Measurements from ENCODE around the gene TBX4.

The TBX4 gene

DNA sequence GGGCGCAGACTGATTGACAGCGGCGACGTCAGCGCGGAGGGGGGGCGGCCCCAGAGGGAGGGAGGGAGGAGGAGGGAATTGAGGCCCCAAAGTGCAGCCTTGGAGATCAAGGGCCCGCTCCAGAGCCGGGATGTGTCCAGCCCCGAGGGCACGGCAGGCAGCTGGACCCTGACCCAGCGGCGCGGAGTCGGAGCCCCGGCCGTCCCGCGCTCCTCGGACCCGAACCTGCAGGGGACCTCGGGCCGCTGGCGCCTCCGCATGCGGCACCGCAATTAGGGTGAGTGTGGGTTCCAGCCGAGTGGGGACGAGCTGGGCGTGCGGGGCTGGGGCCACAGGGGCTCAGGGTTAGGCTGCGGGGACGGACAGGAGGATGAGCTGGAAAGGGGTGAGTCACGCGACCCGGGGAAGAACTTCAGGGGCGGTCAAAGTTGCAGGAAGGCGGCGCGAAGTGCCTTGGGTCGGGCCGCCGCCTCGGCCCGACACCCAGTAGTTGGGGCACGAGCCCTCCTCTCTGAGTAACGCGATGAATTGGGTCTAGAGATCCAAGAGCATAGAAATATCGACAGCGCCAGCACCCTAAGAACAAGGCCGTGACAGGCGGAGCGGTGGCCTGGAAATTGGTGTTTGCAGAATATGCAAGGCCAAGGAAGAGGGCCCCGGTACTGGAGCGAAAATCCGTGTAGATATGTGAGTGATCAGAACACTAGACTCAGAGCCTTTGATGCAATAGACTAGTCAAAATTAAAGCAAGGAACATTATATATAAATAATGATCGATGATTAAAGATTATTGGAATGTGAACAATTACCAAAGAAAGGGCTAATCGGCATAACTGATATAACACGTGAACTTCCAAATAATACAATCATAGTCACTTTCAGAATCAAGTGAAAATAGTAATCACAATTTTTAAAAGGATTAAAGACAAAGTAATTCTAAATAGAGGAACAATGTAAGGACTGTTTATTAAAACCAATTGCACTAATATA, at the start of gene TBX4:
Gene TBX4 (plus strand): TSS at position 122 of the 990 bp plus-strand sequence. CDS start 4,069 bp downstream, outside the sequence.
- no peak for DNase-seq

DNA sequence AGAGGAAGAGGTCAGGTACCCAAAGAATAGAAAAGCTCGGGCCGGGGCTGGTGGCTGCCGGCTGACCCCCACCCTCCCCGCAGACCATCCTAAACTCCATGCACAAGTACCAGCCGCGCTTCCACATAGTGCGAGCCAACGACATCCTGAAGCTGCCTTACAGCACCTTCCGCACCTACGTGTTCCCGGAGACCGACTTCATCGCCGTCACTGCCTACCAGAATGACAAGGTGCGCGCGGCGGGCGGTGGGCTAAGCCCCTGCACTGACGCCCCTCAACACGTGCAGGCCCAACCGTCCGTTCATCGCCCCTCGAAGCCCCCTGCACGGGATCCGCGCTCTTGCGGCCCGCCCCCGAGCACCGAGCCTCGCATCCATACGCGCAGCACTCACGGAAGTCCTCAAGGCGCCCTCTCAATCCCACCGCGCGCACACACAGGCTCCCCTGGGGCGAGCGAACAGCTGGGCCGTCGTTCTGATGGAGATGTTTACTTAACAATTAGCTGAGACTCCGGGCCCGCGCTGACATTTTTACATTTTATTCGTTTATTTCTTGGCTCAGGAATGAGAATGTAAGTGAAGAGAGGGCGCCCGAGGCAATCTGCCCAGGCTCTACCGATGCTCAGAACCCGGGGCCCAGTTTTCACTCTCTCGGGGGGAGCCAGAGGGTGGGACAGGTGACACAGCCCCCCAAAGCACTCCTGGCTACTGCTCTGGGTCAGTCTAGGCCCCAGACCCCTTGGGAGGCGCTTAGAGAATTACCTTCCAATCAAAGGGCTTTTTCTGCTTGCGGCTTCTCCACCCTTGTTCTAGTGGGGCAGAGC, 49.0 kb upstream of the TBX4 start:
- no peak for DNase-seq

DNA sequence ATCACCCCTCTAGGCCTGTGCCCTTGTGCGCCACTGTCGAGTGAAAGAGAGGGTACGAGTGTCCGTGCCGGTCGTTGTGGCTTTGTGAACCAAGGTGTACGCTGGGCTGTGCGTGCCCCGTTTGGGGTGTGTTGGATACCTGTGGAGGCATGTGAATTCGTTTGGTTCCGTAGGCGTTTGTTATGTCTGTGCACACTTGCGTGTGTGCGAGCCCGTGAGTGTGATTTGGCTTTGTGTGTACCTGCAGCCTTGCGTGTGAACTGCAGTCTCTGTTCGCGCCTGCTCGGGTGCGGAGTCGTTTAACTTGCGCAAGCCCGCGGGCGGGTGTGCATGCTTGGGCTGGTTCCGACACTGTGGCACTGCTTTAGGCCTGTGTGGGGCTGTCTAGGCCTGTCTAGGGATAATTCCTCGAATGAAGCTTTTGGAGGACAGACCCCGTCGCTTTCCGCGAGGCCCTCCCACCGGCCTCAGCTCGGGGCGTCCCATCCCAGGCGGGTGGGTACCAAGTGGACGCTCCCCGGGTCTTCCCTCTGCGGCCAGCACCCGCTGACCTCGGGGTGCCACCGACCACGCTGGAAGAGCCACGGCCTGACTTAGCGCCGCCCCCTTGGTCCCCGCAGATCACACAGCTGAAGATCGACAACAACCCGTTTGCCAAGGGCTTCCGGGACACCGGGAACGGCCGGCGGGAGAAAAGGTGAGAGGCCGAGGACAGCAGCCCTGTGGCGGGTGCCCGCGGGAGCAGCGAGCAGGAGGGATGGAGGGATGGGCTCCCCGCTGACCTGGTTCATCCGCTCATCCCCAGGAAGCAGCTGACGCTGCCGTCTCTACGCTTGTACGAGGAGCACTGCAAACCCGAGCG, 48.2 kb upstream of the TBX4 start:
- DNase-seq: no peak

DNA sequence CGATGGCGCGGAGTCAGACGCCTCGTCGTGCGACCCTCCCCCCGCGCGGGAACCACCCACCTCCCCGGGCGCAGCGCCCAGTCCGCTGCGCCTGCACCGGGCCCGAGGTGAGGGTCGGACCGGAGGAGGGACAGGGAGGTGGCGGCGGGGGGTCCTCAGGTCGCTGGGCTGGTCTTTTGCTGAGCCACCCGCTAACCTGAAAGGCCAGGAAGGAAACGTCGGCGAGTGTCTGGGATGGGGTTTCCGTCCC, 47.6 kb upstream of the TBX4 start:
- no peak for DNase-seq

DNA sequence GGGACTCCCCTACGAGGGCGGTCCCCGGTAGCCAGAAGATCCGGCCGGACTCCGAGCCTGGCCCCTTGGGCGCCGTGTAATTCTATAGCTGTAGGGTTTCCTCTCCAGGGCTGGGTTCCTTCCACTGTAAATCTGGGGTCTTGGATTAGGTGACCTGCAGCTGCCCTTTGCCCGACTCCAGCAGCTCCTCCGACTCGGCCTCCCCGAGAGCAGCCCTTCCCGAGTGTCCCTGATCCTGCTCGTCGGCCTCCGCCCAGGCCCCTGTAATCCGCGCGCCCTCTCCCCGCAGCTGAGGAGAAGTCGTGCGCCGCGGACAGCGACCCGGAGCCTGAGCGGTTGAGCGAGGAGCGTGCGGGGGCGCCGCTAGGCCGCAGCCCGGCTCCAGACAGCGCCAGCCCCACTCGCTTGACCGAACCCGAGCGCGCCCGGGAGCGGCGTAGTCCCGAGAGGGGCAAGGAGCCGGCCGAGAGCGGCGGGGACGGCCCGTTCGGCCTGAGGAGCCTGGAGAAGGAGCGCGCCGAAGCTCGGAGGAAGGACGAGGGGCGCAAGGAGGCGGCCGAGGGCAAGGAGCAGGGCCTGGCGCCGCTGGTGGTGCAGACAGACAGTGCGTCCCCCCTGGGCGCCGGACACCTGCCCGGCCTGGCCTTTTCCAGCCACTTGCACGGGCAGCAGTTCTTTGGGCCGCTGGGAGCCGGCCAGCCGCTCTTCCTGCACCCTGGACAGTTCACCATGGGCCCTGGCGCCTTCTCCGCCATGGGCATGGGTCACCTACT, 47.1 kb upstream of the TBX4 start:
- no peak for DNase-seq

- no peak for DNase-seq
These were observed 46.3 kb upstream of the TBX4 start for GRCh38 chr17:61405686-61406536.

DNA sequence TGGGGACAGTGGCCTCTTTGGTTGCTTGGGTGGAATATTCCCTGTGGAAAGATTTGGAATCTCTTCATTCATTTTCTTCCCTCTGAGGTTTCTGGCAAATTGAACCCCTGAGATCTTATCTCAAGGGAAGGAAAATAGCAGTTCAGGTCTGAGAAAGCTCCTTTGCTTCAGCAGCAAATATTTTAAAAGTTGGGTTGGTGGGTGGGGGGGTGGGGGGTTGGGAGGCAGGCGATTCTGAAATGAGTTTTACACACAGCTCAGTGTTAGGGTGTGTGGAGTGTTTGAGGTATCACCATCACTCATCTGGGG, 45.7 kb upstream of the TBX4 start:
- DNase-seq: no peak

- DNase-seq: no peak
These were observed 45.0 kb upstream of the TBX4 start for GRCh38 chr17:61406971-61407911.

DNA sequence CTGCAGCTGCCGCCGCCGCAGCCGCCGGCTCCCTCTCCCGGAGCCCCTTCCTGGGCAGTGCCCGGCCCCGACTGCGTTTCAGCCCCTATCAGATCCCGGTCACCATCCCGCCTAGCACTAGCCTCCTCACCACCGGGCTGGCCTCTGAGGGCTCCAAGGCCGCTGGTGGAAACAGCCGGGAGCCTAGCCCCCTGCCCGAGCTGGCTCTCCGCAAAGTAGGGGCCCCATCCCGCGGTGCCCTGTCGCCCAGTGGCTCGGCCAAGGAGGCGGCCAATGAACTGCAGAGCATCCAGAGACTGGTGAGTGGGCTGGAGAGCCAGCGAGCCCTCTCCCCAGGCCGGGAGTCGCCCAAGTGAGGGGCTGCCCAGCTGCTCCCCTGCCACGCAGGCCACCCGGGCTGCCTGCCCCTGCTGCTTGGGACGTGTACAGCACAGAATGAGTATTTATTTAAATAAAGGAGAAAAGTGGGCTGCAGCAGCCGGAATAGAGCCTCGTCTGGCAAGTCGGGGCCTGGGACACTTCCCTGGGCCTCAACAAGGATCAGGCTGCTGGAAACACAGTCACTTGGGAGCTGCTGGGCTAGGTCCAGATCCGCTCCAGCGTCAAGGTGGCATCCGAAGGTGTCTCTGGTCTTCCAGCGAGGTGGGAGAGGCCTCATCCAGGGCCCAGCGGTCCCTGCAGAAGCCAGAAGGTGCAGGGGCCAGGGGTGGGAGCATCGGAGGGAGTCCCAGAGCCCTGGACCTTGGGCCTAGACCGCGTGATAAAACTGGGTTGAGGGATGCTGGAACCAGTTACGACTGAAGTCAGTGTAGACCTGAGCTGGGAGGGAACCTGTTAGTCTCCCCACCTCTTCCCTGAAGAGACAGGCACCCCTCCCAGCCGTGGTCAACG, 43.8 kb upstream of the TBX4 start:
- DNase-seq: no peak

DNA sequence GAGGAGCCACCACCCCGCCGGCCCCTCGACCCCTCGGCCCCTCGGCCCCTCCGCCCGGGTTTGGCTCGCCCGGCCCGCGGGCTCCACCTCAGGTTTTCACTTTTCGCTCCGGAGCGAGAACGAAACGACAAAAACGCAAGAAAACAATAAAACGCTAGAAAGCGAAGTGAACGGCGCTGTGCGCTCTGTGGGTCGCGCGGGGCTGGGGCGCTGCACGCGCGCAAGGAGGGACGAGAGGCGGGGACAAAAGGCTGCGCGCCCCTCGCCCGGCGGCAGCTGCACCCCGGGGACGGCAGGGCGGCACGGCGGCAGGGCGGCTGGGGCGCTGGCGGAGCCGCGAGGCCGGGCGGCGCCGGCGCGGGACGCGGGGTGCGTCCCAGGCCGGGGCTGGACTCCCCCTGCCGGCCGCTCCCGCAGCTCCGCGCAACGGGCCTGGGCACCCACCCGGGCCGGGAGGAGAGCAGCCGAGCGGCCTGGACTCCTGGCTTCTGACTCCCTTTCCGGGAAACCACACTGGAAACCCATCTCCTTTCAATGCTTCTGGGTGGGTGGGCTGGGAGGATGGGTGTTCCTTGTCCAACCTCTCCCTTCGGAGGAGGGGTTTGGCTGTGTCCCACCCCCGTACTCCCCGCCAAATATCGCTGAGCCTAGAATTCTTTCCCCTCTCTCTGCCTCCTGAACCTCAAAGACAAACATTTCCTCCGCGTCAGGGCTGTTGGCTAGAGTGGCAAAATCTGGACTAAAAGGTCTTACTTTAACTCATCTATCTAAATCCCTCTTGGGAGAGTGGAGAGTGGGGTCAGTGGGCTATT, 42.7 kb upstream of the TBX4 start:
- no peak for DNase-seq

DNA sequence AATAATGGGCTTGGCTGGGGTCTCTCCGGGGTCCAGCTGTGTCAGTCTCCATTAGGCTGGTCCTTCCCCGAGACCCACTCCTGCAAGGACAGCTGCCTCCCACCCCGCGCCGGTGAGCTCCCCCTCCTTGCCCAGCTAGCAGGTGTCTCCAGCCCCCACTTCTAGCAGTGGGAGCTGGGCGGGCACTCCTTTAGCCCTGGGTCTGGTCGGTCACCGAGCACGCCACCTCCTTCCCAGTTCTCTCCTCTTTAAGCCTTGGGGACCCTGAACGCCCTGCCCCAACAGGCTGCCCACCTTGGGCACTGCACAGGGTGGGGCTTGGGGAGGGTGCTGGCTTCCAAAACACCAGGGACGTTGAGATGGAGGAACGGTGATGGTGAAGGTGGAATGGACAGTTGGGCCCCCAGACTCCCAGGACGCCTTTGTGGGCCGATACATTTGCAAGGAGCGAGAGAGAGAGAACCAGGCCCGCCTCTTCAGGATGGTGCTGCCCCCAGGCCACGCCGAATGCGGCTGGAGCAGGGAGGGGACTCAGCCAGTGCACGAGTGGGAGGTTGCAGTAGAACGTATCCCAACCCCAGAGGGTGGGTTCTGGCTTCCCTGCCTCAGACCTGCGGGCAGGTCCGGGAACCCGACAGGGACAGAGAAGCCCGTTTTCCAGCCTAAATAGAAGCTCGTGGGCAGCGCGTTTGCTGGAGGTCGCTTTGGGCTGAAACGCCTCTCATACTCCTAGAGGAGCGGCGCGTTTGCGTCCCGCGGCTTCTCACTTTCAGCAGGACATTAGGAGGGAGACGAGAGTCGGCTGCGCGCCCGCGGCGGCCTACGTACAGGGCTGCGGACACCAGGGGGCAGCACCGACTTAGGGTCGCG, 41.8 kb upstream of the TBX4 start:
- DNase-seq: peak; percentile 58

DNA sequence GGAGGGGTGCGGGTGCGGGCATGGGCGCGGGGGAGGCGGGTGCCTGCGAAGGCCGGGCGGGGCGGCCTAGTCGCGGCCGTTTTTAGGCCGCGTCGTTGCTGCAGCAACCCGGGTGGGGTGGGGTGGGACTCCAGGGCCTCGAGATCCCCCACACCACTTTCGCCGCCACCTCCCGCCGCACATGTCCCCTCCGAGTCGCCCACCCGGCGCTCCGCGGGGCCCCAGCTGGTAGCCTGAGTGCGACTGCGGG, 41.3 kb upstream of the TBX4 start:
- no peak for DNase-seq

DNA sequence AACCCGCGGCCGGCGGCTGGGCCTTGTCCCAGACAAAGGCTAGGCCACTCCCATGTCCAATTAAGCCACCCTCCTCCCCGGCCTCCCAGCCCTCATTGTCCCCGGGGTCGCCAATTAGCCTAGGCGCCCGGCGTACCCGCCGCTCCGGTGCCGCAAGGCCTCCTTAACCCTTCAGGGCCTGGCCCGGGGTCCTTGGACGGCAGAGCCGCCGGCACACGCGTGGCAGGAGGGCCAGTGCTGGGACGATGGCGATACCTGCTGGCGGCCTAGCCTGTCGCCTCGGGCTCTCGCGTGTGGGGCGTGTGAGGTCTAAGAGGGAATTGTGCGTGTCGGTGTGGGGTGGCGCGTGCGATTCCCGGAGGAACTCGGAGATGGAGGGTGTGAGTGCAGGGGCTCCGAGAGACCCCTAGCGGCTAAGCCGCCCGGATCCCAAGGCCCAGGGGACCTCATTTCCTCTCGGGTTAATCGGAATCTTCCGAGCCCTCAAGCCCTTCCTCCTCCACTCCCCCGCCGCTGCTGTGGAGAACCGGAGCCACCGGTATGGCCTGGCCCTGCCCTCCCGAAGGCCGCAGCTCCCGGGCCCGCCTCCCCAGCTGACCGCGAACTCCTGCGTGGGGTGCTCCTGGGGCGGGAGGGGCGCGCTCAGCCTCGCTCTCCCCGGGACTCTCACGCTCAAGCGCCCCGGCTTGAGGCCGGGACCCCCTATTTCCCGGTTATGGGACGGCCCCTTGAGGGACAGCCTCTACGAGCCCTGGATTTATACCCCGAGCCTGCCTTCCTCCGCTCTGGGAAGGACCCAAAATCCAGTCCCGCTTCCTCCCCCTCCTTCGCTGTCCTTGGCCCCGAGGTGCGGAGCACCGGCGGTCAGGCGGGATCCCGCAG, 40.7 kb upstream of the TBX4 start:
- DNase-seq: no peak

GRCh38 chr17:61412143-61412859, 39.9 kb upstream of the TBX4 start:
- DNase-seq: peak; percentile 71

- no peak for DNase-seq
These were observed 39.2 kb upstream of the TBX4 start for GRCh38 chr17:61412860-61413660.
